Thyroid gland (tissue), 4 donors: ENCODE data around the gene WNK1.

ENCODE experiments used
- CTCF ChIP-seq, 6 experiments: fragments of 200-600 bp in 3 of 6; fragments of 450-650 bp in 3 of 6; sonication (generic) in 3 of 6; IDR thresholded peaks; one replicate each; pipeline ENCODE4 v1.5.1; 2016 to 2019; ENCODE audit warnings: antibody characterized with exemption in 6 of 6, mild to moderate bottlenecking in 2 of 6, inconsistent platforms in 1 of 6, moderate library complexity in 1 of 6
- POLR2A ChIP-seq, 2 donors: fragments of 450-650 bp; IDR thresholded peaks; one replicate each; pipeline ENCODE4 v1.6.1; 2017; ENCODE audit warnings: antibody characterized with exemption in 2 of 2, mild to moderate bottlenecking in 2 of 2, moderate library complexity in 1 of 2

DNA sequence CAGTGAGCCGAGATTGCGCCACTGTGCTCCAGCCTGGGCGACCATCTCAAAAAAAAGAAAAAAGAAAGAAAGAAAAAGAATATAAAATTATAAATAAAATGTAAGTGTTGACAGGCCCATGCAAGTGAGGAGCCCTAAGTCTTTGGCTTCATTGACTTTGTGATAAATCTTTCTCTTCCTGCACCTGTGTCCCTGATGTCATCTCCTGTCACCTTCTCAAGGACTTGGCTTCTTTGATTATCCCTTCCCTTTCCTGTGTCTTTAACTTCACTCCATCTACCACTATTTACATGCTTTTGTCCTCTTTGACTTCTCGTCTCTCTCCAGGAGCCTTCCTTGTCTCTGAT is 33.6 kb upstream of the WNK1 start:
- no peak for TF ChIP-seq POLR2A (IDR thresholded peaks at IDR 0.05)
- no peak for TF ChIP-seq CTCF (IDR thresholded peaks at IDR 0.05)
